ENCODE measurements around the gene SPAG16.

DNA sequence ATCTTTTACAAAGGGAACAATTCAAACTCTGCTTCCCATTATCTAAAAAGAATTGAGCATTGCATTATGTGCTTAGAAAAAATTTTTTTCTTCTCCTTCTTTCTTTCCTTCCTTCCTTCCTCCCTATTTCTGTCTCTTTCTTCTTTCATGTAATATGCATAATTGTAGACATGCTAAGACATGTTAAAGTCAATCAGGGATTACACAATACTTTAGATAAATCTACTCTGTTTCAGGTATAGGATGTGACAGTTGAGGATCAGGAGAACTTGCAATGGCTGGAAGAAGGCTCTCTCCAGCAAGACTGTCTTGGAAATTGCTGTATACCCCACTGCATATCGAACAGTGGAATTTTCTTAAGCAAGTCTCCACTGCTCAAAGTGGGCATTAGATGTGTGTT lies 9.0 kb upstream of the SPAG16 start:
- TF ChIP-seq, protein P1, sequence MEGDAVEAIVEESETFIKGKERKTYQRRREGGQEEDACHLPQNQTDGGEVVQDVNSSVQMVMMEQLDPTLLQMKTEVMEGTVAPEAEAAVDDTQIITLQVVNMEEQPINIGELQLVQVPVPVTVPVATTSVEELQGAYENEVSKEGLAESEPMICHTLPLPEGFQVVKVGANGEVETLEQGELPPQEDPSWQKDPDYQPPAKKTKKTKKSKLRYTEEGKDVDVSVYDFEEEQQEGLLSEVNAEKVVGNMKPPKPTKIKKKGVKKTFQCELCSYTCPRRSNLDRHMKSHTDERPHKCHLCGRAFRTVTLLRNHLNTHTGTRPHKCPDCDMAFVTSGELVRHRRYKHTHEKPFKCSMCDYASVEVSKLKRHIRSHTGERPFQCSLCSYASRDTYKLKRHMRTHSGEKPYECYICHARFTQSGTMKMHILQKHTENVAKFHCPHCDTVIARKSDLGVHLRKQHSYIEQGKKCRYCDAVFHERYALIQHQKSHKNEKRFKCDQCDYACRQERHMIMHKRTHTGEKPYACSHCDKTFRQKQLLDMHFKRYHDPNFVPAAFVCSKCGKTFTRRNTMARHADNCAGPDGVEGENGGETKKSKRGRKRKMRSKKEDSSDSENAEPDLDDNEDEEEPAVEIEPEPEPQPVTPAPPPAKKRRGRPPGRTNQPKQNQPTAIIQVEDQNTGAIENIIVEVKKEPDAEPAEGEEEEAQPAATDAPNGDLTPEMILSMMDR (CRISPR knock-in tag; IDR thresholded peaks at IDR 0.05): no peak
- TF ChIP-seq RFXANK (CRISPR knock-in tag; IDR thresholded peaks at IDR 0.05): no peak
- TF ChIP-seq BHLHE40 (IDR thresholded peaks at IDR 0.05; ENCODE audit: low read length): no peak
- no peak for TF ChIP-seq SP4 (CRISPR knock-in tag; IDR thresholded peaks at IDR 0.05)
- TF ChIP-seq TSC22D2 (CRISPR knock-in tag; IDR thresholded peaks at IDR 0.05; ENCODE audit: borderline replicate concordance): no peak
- TF ChIP-seq TBX2 (CRISPR knock-in tag; IDR thresholded peaks at IDR 0.05; ENCODE audit: borderline replicate concordance): no peak
- no peak for TF ChIP-seq SNAPC2 (CRISPR knock-in tag; IDR thresholded peaks at IDR 0.05)
- TF ChIP-seq ELF3 (CRISPR knock-in tag; IDR thresholded peaks at IDR 0.05): no peak
- no peak for TF ChIP-seq MZF1 (CRISPR knock-in tag; IDR thresholded peaks at IDR 0.05; ENCODE audit: borderline replicate concordance)
- TF ChIP-seq ZNF510 (CRISPR knock-in tag; IDR thresholded peaks at IDR 0.05; ENCODE audit: low read depth): no peak
